Posterior cingulate gyrus (tissue), 11 donors: ENCODE data around the gene C9orf40.

Source experiments
- DNase-seq, 10 donors: peaks; one replicate each; pipeline versions ENCODE4 v3.0.0 to v3.0.0-alpha.2; 2020 to 2021; ENCODE audit warnings: mixed read lengths in 3 of 10
- intact Hi-C: fragments of 100-400 bp; cut with DNase I; formaldehyde crosslinking; loops from one replicate; pipeline ENCODE4 v1.15.1; 2023

The C9orf40 gene

GRCh38 chr9:74946686-74947085, 6.0 kb downstream of the C9orf40 start:
- intact Hi-C loops: no loop called here

DNA sequence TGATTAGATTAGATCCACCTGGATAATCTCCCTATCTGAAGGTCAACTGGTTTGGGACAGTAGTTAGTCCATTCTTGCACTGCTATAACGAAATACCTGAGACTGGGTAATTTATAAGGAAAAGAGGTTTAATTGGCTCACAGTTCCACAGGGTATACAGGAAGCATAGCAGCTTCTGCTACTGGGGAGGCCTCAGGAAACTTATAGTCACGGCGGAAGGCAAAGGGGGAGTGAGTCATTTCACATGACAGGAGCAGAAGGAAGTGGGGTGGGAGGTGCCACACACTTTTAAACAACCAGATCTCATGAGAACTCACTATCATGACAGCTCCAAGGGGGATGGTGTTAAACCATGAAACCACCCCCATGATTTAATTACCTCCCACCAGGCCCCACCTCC, 9.9 kb downstream of the C9orf40 start:
- no peak for DNase-seq
- intact Hi-C loops: no loop called here

More at GRCh38 chr9:74946686-74947085, 6.0 kb downstream of the C9orf40 start:
- no peak for DNase-seq

- no peak for DNase-seq
- intact Hi-C loops: no loop called here
Measured at GRCh38 chr9:74940600-74940999, 12.1 kb downstream of the C9orf40 start.

DNA sequence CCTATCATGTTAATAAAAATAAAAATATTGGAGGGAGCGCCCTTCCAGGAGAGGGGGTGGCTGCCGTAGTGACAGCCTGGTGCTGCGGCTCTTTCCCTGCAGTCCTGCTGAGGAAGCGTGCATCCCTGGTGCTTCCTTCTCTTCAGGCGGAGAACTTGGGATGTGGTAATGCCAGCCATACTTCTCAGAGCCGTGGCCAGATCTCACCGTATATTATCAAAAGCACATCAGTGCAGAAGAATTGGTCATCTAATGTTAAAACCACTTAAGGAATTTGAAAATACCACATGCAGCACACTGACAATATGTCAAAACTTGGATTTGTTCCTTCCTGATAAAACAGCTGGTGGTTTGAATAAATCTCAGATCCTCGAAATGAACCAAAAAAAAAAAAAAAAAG, 17.7 kb downstream of the C9orf40 start:
- no peak for DNase-seq
- intact Hi-C loops: no loop called here

DNA sequence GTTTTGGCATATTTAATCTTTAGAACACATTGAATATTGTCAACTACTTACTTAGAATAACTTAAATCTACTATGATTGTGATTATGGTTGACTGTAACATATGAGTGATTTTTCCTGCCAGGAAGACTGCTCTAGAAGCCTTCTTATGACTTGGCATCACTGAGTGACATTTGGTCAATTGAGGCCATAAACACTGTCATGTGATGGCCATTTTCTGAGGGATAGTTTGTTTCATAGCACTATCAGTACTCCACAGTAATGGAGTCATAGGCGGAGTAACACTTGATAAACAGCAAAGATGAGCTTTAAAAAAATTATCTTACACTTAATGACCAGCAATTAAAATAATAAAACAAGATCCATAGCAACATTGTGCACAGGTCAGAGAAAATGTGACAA, 31.0 kb downstream of the C9orf40 start:
- intact Hi-C loops: no loop called here
- DNase-seq: no peak

- no peak for DNase-seq
- intact Hi-C loops: no loop called here
Measured at GRCh38 chr9:74920944-74921626, 31.6 kb downstream of the C9orf40 start.

DNA sequence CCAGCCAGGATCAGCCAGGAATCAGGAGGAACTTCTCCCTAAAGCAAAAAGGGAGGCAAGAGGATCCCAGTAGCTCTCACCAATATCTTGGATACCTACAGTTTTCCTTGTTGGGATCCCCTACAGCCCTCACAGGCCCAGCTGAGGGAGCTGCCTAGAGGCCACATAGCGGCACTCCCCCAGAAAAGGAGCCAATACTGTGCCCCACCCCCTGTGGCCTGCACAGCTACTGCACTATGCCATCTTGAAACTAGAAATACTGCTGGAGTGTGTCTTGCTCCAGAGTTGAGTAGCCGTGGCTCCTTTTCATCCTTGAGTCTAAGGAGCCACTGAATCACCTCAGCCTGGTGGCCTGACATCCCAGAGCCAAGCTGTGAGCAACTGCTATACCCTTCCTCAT, 42.7 kb downstream of the C9orf40 start:
- DNase-seq: no peak
- intact Hi-C loops: no loop called here

GRCh38 chr9:74908665-74909064, 44.0 kb downstream of the C9orf40 start:
- DNase-seq: no peak
- intact Hi-C loops: no loop called here

DNA sequence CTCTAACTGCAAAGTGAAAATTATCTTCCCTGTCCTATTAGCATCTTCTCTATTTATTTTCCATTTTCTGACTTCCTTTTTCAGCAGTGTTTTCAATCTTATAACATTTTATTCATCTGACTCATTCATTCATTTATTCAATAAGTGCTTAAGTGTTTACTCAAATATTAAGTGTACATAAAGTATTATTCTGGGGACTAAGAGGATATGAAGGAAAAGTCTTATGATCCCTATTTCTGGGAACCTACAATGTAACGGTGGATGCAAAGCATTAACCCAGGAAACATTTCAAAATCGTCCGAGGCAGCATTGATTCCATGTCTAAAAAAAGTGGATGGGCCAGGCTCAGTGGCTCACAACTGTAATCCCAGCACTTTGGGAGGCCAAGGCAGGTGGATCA, 45.6 kb downstream of the C9orf40 start:
- intact Hi-C loops: no loop called here
- DNase-seq: no peak

- DNase-seq: no peak
- intact Hi-C loops: no loop called here
Measured at GRCh38 chr9:74901001-74901400, 51.7 kb downstream of the C9orf40 start.
